ENCODE data around the gene SMYD3. TPM values are rescaled to one million over a fixed set of nuclear protein-coding genes. Genes with fewer than 3 reads are reported as not detected.

The SMYD3 gene
- total and polyA plus RNA-seq, 10 of the 15 experiments (the other 5 are each of a cell fraction or from before 2014, with no cell fraction given), result 18.3 to 54.0 (median 24.8) TPM

GRCh38 chr1:245807306-245807705 lies 699.8 kb downstream of the SMYD3 start (continued):
- TF ChIP-seq CEBPZ (IDR thresholded peaks at IDR 0.05; ENCODE audit: low read depth, low read length) (no peak), PML (IDR thresholded peaks at IDR 0.05; ENCODE audit: low read length) (0 out of 2 replicates have a peak, but pooled peaks have one; percentile 48), NFYB (IDR thresholded peaks at IDR 0.05; ENCODE audit: insufficient read depth, low read depth, low read length) (no peak), CBX5 (IDR thresholded peaks at IDR 0.05; ENCODE audit: low read depth) (0 out of 2 replicates have a peak, but pooled peaks have one; percentile 10), NR2F1 (conservative IDR thresholded peaks at IDR 0.05) (0 out of 2 replicates have a peak, but pooled peaks have one; percentile 12), ZNF207 (IDR thresholded peaks at IDR 0.05; ENCODE audit: borderline replicate concordance) (0 out of 2 replicates have a peak, but pooled peaks have one; percentile 36), CUX1 (IDR thresholded peaks at IDR 0.05; ENCODE audit: insufficient replicate concordance, low read depth, low read length) (no peak), BMI1 (IDR thresholded peaks at IDR 0.05; ENCODE audit: borderline replicate concordance) (0 out of 2 replicates have a peak, but pooled peaks have one; percentile 23), ASH2L (IDR thresholded peaks at IDR 0.05; ENCODE audit: borderline replicate concordance, low read depth) (no peak), TCF12 (IDR thresholded peaks at IDR 0.05; ENCODE audit: low read depth, low read length) (no peak), YY1 (IDR thresholded peaks at IDR 0.05; ENCODE audit: low read depth, low read length) (0 out of 2 replicates have a peak, but pooled peaks have one; percentile 17), PAX8 (IDR thresholded peaks at IDR 0.05) (no peak), YBX1 (IDR thresholded peaks at IDR 0.05) (no peak), MLLT1 (IDR thresholded peaks at IDR 0.05) (0 out of 2 replicates have a peak, but pooled peaks have one; percentile 56), PRDM15 (CRISPR knock-in tag; IDR thresholded peaks at IDR 0.05) (no peak)
